Mucosa of descending colon (tissue), 3 donors: ENCODE data around the gene ADRA2C. TPM values are rescaled to one million over a fixed set of nuclear protein-coding genes. Genes with fewer than 3 reads are reported as not detected.

ENCODE experiments used
- ATAC-seq: fragments of 200-7000 bp; cut with Tn5 transposase; one replicate; pipeline ENCODE4 v1.9.1; 2020; ENCODE audit warnings: mild to moderate bottlenecking, moderate library complexity
- DNase-seq, 3 donors: peaks; one replicate each; pipeline ENCODE4 v3.0.0-alpha.2; 2020
- H3K36me3 ChIP-seq: fragments of 200-600 bp; one replicate; pipeline ENCODE4 v1.8.0; 2021; ENCODE audit warnings: low read depth, mild to moderate bottlenecking
- H3K4me1 ChIP-seq: fragments of 200-600 bp; one replicate; pipeline ENCODE4 v1.8.0; 2021; ENCODE audit warnings: low read depth, mild to moderate bottlenecking
- H3K4me3 ChIP-seq: fragments of 200-600 bp; one replicate; pipeline ENCODE4 v1.8.0; 2021; ENCODE audit warnings: mild to moderate bottlenecking
- H3K9me3 ChIP-seq: fragments of 200-600 bp; one replicate; pipeline ENCODE4 v1.8.0; 2021; ENCODE audit warnings: mild to moderate bottlenecking
- intact Hi-C, 2 donors: fragments of 100-400 bp; cut with DNase I in 1 of 2; cut with micrococcal nuclease in 1 of 2; formaldehyde crosslinking; loops; one replicate each; pipeline versions ENCODE4 v1.11.0 to v1.11.1; 2022; cut with DNase I, micrococcal nuclease
- total RNA-seq, 3 donors: library from RNA; stranded (reverse); fragmentation: NEBNext Ultra II Directional in 2 of 3; extraction: Animal tissue kit (Norgen Biotek cat#: 25700) in 2 of 3; gene quantifications; one replicate each; pipeline versions ENCODE4 v1.2.1 to v1.2.4, GENCODE V29; 2021 to 2023
- TF ChIP-seq, protein P1 (sequence below): fragments of 200-600 bp; IDR thresholded peaks from one replicate; pipeline ENCODE4 v1.8.0; 2022; ENCODE audit warnings: antibody characterized with exemption, mild to moderate bottlenecking
- donor health status: DM: no; HTN: no; CAD: no; lungs with moderate emphysema.
- donor health status: DM: no; HTN: no; CAD: no.
- donor health status: DM: no; HTN: yes; CAD: no.

Gene ADRA2C
- total RNA-seq, 3 donors from 2014 or later, result 0.69 to 2.3 (median 1.4) TPM

DNA sequence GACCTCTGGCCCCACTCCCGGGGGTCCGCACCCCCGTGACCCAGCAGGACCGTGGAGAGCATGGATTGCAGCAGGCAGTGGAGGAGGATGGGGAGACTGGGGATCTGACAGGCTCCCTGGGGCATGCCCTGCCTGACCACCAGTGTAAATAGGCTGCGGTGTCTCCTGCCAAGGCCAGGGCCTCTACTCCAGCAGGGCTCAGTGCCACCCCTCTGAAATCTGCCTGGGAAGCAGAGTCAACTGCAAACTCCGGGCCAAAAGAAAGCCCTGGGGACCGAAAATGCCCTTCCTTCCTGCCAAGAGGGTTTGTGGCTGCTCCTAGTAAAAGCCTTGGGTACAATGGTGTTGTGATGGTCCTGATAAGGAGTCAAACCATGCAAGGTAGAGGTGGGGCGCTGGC lies 6.4 kb downstream of the ADRA2C start:
- TF ChIP-seq, protein P1, sequence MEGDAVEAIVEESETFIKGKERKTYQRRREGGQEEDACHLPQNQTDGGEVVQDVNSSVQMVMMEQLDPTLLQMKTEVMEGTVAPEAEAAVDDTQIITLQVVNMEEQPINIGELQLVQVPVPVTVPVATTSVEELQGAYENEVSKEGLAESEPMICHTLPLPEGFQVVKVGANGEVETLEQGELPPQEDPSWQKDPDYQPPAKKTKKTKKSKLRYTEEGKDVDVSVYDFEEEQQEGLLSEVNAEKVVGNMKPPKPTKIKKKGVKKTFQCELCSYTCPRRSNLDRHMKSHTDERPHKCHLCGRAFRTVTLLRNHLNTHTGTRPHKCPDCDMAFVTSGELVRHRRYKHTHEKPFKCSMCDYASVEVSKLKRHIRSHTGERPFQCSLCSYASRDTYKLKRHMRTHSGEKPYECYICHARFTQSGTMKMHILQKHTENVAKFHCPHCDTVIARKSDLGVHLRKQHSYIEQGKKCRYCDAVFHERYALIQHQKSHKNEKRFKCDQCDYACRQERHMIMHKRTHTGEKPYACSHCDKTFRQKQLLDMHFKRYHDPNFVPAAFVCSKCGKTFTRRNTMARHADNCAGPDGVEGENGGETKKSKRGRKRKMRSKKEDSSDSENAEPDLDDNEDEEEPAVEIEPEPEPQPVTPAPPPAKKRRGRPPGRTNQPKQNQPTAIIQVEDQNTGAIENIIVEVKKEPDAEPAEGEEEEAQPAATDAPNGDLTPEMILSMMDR, result no peak
- H3K4me3 ChIP-seq, result no peak overlapping the region
- H3K4me1 ChIP-seq, result no peaks in the 10 kb centered on the region
- ATAC-seq (no peak), DNase-seq (no peak)
- H3K36me3 ChIP-seq, result no peaks in the 10 kb centered on the region
- H3K9me3 ChIP-seq, result no peaks in the 10 kb centered on the region
- intact Hi-C loops, result no loop called here

DNA sequence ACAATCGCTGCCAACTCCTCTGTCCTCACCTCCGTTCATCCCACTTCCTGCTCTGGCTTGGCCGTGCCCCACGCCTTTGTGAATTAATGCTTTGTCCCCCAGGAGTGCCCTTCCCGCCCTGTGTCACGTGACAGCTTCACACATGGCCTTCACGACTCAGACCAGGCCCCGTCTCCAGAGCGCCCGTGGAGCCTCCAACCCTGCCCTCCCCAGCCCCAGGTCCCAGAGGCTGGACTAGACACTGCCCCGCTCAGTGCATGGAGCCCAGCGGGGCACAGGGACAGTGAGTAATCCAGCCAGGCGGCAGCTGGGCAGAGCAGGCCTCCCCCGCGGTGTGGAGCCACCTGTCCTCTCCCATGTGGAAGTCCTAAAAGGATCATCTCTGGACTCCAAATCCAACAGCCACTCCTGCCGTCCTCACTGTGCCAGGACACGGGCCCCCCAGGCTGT lies 7.4 kb downstream of the ADRA2C start:
- Histone ChIP-seq H3K4me1 (no peaks in the 10 kb centered on the region), H3K36me3 (no peaks in the 10 kb centered on the region), H3K4me3 (no peak overlapping the region), H3K9me3 (no peaks in the 10 kb centered on the region)
- TF ChIP-seq, protein P1, result no peak
- DNase-seq (no peak), ATAC-seq (no peak)
- intact Hi-C loops, result no loop called here

DNA sequence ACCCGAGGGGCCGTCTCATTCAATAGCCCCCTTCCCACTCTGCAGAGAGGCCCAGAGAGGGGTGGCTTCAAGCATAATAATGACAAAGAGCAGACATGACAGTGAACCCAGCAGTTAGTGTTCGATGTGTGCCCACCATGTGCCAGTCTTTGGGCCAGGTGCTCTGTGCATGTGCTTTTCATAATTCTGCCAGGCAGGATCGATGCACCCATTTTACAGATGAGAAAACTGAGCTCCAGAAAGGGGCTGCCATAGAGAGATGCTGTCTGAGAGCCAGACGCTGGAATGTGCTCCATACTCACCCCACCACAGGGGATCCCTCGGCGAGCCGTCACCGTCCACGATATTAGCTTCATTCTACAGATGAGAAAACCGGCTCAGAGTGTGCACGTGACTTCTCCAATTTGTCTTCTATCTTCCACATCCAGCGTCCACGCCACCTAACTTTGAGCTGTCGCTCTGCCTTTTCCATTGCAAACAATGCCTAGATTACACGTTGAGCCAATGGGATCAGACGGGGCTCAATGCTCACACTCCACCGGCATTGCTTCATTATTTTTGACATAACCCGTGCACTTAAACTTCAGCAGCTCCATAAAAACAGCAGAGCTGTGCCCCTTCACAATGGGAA lies 8.2 kb downstream of the ADRA2C start:
- no peak for DNase-seq
- Histone ChIP-seq H3K36me3 (no peaks in the 10 kb centered on the region), H3K9me3 (no peaks in the 10 kb centered on the region), H3K4me3 (no peak overlapping the region), H3K4me1 (no peaks in the 10 kb centered on the region)
- ATAC-seq, result no peak
- intact Hi-C loops, result no loop called here
- TF ChIP-seq, protein P1, result no peak

DNA sequence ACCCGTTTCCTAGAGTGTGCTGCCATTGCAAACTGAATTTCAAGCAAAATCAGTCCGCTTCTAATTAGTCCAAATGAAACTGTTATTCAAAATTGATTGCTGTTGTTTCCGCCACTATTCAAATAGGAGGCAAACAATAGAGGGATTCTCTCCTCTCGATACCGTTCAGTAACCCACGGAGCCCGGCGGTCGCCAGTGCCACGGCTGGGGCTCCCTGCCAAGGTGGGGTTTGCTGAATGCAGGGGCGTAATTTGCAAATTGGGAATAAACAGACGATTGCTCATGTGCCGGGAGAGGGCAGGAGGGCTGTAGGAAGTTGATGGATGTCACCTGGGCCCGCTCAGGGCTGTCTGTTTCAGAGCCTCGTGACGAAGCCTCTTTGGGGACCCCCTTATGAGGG lies 8.8 kb downstream of the ADRA2C start:
- Histone ChIP-seq H3K4me1 (no peaks in the 10 kb centered on the region), H3K9me3 (no peaks in the 10 kb centered on the region), H3K4me3 (no peak overlapping the region), H3K36me3 (no peaks in the 10 kb centered on the region)
- ATAC-seq, result no peak
- no peak for DNase-seq
- intact Hi-C loops, result no loop called here
- TF ChIP-seq, protein P1, result no peak

DNA sequence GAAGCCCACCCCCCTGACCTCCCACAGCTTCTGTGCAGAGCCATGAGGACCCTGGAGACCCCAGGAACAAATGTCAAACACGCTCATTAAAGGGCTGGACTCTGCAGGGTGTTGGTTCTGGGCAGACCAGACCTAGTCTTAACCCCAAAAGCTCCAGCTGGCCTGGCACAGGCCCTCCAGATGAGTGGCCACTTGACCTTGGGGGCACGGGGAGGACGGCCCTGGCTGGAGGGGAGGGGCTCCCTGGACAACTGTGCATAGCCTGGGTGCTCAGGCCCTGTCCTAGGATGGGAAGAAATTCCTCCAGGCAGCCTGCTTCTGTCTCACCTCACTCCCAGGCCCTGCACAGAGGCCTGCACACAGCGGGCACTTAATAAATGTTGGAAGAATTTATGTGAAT lies 9.4 kb downstream of the ADRA2C start:
- Histone ChIP-seq H3K36me3 (no peaks in the 10 kb centered on the region), H3K9me3 (no peaks in the 10 kb centered on the region), H3K4me3 (no peak overlapping the region), H3K4me1 (no peaks in the 10 kb centered on the region)
- TF ChIP-seq, protein P1, result no peak
- intact Hi-C loops, result no loop called here
- ATAC-seq (no peak), DNase-seq (no peak)
